ENCODE data around the gene UGT1A4. TPM values are rescaled to one million over a fixed set of nuclear protein-coding genes. Genes with fewer than 3 reads are reported as not detected.

The UGT1A4 gene
- not detected for polyA plus RNA-seq (ENCODE audit: insufficient read length)

DNA sequence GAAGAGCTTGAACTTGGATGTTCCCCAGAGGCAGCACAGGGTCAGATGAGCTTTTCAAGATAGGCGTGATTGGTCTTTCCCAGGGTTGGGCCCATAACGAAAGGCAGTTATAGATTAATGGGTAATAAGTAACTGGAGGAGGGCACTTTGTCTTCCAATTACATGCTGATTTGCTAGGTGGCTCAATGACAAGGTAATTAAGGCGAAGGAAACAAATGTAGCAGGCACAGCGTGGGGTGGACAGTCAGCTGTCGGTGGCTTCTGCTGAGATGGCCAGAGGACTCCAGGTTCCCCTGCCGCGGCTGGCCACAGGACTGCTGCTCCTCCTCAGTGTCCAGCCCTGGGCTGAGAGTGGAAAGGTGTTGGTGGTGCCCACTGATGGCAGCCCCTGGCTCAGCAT is at the start of gene UGT1A4:
UGT1A4 (plus strand) TSS at position 185 of the 400 bp plus-strand sequence; CDS start at position 270, 85 bp downstream.
- no peak for DNase-seq (ENCODE audit: low read depth)

DNA sequence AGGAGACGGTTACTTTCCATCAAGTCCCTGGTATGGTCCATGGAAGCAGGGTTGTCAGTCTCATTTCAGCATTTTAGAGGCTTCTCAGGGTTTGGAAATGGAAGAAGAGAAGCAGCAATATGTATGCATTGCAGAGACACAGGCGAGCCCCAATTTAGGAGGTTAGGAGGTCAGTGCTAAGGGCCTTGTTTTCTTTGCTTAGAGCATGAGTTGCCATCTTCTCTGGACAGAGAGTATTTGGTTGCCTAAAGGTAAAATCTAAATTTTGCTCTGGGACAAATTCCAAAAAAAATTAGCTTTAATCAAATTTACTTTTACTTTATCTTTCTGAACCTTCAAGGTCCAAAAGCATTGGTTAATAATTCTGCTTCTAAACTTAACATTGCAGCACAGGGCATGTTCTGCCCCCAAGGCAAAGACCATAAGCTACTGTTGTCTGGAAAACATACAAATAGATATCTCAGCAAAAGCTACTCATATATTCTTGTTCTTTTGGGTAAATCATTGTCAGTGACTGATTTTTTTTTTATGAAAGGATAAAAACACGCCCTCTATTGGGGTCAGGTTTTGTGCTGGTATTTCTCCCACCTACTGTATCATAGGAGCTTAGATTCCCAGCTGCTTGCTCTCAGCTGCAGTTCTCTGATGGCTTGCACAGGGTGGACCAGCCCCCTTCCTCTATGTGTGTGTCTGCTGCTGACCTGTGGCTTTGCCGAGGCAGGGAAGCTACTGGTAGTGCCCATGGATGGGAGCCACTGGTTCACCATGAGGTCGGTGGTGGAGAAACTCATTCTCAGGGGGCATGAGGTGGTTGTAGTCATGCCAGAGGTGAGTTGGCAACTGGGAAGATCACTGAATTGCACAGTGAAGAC is 47.0 kb upstream of the UGT1A4 start, which contains the start of gene UGT1A9:
UGT1A9 (plus strand) TSS at position 609 of the 872 bp plus-strand sequence; CDS start at position 646, 37 bp downstream.
- DNase-seq (ENCODE audit: low read depth) = no peak

DNA sequence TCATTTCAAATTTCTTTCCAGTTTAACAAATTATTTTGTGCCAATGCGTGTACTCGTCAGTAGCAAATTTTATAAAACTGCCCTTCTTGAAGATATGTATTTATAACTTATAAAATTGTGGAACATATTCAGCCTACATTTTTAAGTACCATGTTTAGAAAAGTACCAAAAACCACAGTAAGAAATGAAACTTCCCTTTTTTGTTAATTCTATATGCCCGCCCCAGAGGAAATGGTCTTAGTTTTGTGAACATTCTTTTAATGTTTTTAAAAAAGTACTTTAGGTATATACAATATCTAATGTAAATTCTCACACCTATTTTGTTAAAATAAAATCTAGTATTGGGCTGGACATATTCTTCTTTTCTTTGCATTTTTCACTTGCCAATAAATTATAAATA is 45.6 kb upstream of the UGT1A4 start:
- no peak for DNase-seq (ENCODE audit: low read depth)

DNA sequence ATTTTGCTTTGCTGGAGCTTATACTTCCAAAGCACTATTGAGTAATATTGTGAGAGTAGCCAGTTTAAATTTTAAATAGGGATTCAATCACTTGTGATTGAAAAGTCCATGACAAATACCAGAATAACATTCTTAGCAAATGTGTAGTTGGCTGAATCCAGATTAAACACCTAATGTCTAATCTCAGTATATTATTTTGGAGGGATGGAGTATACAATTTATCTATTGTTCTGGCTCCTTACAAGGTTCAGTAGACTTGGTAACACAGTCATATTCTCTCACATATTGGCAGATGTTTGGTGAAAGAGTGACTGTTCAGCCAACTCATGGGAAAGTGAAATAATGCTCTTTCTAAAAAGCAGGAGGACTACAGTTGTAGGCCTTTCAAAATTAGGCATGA is 44.6 kb upstream of the UGT1A4 start:
- DNase-seq (ENCODE audit: low read depth) = no peak

DNA sequence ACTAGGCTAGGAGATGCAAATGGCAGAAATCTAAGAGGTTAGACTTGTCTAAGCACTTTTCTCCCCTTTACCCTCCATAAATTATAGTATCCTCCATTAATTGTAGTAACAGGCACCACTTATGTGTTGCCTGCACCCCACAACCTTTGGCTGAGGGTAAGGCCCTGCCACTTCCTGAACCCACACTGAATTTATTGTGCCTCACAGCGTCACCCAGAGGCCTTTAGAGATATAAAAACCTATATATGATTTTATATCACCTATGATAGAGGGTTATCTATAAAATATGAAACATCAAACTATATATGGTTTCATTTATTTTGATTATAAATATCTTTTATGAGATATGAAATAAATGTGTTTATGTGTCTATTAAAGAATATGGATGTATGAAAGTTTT is 44.2 kb upstream of the UGT1A4 start:
- DNase-seq (ENCODE audit: low read depth) = no peak

DNA sequence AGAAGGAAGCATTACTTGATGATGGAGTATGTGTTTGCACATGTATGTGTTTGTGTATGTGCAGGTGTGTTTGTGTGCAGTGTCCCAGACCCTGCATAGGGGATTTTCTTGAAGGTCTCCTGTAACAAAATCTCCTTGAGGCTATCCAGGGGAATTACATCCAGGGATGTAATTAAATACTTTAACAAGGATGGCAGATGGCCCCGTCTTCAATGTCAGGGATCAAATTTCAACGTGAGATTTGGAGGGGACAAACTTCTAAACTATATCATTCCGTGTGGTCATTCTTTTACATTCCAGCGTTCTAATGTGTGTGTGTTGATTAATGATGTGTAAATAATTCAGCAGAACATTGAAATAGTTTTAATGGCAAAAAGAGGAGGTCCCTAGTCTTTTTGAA is 43.5 kb upstream of the UGT1A4 start:
- no peak for DNase-seq (ENCODE audit: low read depth)

DNA sequence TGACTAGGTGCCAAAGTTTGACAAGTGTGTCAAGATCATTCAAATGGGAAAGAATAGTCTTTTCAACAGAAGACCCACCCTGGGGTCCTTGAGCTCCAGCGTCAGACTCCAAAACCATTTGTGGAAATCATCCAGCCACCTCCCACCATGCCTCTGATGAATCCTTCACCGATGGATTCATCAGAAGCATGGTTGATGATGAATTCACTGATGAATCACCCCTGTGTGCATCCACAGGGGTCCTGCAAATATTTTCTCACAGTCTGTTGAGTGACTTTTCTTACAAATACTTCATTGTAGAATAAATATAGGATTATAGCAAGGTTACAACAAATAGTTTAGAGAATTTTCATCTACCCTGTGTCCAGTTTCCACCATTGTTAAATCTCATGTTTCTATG is 42.5 kb upstream of the UGT1A4 start:
- no peak for DNase-seq (ENCODE audit: low read depth)

DNA sequence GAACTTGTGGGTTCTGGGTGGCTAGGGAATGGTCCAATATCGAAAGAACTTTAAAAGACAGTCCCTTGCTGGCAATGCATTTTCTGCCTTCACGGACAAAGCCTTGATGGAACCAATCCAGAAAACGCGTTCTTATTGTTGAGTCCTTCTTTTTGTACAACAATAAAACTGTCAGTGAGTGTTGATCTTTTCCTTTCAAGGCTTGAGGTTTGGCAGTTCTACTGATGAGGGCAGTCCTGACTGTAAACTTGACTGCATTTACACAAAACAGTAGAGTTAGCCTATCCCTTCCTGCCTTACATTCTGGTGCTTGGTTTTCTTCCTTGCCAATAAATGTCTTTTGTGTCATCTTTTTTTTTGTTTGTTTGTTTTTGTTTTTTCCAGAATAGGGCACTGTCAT is 39.3 kb upstream of the UGT1A4 start:
- no peak for DNase-seq (ENCODE audit: low read depth)

DNA sequence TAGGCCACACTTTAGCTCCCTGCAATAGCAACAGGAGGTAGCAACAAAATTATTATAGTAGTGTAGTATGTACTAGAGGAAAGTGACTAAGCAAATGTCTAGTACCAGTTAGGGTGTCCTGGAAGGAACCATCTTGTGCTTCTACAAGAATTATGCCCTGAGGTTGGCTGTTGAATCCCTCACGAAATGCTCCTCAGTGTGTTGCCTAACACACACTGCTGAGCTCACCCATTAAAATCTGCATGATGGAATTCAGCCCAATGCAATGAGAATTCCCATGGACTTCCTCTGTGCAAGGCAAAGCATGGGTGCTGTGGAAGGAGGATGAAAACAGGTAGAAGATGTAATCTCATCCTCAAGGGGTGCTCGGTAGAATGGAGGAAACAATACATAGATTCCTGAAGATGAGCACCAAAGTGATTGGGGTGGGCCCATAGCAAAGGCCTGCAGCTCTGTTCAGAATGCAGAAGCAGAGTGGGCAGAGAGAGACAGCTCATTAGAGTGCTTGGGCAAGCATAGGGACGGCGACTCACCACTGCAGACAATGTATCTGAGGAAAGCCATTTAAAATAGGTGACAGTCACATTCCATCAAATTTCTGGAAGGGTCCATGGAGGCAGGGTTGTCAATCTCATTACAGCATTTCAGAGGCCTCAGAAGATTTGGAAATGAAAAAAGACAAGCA is 38.0 kb upstream of the UGT1A4 start:
- no peak for DNase-seq (ENCODE audit: low read depth)

DNA sequence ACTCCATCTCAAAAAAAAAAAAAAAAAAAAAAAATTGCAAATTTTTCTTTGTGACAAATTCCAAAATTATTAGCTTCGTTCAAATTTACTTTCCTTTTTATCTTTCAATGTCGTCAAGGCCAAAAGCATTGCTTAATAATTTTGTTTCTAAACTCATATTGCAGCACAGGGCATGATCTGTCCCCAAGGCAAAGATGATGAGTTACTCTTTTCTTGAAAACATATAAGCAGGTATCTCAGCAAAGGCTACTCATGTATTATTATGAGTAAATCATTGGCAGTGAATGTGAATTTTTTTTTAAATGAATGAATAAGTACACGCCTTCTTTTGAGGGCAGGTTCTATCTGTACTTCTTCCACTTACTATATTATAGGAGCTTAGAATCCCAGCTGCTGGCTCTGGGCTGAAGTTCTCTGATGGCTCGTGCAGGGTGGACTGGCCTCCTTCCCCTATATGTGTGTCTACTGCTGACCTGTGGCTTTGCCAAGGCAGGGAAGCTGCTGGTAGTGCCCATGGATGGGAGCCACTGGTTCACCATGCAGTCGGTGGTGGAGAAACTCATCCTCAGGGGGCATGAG is 36.9 kb upstream of the UGT1A4 start, which contains the start of gene UGT1A7:
UGT1A7 (plus strand) TSS at position 381 of the 579 bp plus-strand sequence; CDS start at position 418, 37 bp downstream.
- no peak for DNase-seq (ENCODE audit: low read depth)

DNA sequence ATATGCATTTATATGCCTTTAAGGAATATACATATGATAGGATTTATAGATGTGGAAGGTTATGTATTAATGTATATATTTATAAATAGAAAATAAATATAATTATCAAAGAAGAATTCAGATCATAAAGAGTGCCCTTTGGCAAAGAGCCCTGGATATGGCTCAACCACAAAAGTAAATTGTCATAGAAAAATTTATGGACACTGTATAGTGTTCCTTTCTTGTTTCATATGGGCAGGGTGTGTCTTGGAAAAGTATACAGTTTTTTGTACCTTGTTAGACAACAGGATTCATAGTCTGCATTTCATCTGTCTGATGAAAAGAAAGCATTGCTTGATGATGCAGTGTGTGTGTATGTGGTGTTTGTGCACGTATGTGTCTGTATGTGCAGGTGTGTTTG is 33.9 kb upstream of the UGT1A4 start:
- no peak for DNase-seq (ENCODE audit: low read depth)

DNA sequence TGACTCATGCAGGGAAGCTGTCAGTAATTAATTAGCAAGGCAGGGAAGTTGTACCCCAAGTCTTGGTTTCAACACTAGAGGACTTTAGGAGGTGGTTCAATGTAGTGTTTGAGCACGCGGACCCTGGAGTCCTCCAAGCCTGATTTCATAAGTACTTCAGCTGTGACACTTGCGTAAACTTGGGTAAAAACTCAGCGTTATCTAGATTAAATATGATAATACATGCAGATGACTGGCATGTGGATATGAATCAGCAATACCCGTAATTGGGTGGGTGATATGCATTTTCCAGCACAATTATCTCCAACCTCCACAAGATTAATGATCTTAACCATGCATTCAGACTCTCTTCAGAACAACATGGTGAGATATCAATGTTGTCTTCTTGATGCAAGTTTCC is 31.6 kb upstream of the UGT1A4 start:
- no peak for DNase-seq (ENCODE audit: low read depth)

DNA sequence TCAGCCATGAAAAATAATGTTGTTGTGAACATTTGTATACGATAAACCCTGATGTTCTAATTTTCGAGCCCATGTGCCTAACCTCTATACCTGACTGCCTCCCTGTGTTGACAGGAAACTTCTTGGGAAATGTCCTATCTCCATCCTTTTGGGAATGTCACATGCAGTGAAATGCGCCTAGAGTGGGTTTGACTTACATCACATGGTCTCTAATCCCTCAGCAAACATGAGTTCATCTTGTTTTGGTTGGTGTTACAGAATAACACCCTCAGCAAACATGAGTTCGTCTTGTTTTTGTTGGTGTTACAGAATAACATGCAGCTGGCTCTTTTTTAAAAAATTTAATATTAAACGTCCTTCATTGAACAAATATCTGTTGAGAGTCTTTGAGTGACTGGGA is 30.2 kb upstream of the UGT1A4 start:
- DNase-seq (ENCODE audit: low read depth) = no peak

DNA sequence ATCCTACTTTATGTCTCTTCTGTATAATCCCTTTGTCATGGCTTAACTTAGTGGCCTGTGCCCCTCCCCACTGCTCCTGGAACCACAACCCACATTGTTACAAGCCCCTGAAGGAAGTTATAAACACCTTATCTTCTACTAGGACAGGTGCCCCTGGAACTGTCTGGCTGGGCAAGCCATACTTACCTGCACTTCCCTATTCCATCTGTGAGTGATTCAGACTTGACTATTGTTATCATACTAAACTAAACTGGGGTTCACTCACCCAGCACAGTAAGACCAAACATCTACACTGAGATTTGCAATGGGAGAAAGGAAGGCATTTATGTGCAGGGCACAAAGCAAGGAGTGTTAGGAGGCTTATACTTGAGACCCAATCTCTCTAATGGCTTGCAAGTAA is 29.5 kb upstream of the UGT1A4 start:
- no peak for DNase-seq (ENCODE audit: low read depth)

DNA sequence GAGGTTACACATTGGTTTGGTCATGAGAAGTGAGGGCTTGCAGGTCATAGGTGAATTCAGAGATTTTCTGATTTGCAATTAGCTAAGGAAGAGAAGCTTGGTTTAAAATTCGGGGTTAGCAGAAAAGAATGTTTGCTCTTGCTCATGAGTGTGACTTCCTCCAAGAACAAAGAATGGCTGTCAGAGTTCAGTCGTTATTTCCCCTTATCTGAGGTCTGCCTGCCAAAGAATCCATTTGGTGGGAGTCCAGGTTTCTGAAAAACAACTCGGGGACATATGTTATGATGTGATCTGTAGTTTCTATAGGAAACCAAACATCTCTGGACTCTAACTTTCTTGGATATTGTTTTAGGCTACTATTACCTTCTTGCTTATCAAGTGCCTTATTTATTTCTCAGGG is 29.0 kb upstream of the UGT1A4 start:
- DNase-seq (ENCODE audit: low read depth) = no peak

DNA sequence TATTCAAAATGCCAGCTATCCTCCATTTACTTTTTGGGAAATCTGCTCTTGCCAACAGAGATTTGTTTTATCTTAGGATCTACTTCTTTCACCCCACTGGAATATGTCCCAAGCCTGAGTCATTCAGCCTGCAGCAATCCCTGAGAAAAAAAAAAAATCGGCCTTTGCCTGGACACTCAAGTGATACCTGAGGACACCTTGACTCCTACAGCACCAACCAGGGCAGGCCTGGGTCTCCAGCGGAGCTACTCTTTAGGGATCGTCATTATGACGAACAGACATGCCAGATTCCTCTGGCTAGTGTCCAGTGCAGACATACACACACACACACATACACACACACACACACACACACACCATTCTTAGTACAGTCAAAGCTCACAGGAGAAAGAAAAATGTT is 28.1 kb upstream of the UGT1A4 start:
- no peak for DNase-seq (ENCODE audit: low read depth)

DNA sequence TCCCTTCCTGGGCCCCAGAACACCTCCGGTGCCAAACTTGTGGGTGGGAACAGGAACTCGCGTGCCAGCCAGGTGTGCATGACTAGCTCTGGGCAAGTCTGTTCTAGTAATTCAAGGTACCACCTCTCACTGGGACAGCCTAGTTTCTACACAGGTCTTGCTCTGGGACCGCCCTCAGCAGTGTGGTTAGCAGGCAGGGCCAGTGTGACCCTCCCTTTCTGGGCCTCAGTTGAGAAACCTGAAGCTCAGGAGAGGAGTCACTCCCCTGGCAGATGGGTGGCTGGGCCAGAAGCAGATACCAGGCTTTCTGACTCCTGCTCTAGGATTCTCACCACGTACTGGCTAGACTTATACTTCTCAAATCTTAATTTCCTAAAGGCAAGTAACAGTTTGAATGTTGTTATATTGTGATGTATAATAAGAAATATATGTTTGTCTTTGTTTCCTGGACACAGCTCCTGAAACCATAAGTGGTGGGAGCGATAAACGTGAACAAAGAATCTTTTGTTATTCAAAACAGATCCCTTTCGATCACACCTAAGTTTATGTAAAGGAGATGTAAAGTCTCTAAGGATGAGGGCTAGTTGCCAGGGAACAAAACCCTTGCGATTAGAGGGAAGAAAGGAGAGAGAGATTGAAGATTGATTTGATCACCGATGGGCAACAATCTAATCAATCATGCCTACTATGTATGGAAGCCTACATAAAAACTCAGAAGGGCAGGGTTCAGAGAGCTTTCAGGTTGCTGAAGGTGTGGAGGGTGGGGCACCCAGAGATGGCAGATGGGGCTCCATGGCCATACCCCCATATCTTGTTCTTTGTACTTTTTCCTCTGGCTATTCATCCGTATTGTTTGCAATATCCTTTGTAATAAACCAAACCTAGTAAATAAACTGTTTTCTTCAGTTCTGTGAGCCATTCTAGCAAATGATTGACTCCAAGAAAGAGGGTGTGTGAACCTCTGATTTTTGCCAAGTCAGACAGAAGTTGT is 26.8 kb upstream of the UGT1A4 start:
- DNase-seq (ENCODE audit: low read depth) = no peak

DNA sequence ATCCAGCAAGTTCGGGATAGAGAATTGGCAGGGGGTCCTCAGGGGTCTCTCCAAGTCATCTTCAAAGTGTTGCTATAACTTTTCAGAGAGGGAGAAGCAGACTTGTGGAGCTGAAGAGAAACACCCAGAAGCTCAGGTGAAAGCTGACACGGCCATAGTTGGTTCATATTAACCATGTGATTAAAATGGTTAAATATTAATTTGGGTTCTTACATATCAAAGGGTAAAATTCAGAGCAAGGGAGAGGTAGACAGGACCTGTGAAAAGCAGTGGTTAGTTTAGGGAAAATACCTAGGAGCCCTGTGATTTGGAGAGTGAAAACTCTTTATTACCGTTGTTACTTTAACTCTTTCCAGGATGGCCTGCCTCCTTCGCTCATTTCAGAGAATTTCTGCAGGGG is 25.9 kb upstream of the UGT1A4 start, which contains the start of gene UGT1A6:
UGT1A6 (plus strand) TSS at position 243 of the 400 bp plus-strand sequence; CDS start at position 358, 115 bp downstream.
- no peak for DNase-seq (ENCODE audit: low read depth)

DNA sequence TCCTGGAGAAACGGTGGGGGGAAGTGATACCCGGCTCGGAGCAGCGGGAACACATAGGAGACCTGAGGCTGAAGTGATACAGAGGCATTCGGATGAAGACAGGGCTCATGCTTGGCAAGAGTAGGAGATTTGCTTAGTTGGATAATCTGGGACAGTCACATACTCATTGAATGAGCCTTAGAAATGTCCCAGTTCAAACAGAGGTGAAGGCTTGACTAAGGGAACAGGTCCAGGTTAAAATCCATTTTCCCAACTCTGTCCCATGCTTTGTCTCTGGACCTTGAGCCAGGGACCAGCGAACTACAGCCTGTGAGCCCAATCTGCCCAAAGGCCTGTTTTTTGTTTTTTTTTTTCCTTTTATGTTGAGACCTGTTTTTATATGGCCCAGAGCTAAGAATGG is 24.6 kb upstream of the UGT1A4 start:
- DNase-seq (ENCODE audit: low read depth) = no peak

DNA sequence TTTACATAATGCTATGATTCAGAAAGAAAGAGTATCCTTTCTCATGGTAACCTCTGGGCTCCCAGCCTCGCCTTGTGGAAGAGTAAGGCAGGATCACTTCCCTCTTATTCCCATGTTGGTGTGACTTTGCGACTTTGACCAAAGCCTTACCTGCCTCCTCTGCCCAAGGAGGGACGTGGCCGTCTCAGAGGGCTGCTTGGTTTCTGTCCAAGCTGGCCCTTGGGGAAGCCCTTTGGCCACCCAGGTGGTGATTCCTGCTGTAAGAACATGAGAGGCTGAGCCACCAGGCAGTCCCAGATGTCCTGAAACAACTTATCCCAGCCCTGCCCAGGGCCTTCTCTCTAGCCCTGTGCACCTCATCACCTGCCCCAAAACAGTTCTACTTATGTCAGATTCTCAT is 19.8 kb upstream of the UGT1A4 start:
- no peak for DNase-seq (ENCODE audit: low read depth)

DNA sequence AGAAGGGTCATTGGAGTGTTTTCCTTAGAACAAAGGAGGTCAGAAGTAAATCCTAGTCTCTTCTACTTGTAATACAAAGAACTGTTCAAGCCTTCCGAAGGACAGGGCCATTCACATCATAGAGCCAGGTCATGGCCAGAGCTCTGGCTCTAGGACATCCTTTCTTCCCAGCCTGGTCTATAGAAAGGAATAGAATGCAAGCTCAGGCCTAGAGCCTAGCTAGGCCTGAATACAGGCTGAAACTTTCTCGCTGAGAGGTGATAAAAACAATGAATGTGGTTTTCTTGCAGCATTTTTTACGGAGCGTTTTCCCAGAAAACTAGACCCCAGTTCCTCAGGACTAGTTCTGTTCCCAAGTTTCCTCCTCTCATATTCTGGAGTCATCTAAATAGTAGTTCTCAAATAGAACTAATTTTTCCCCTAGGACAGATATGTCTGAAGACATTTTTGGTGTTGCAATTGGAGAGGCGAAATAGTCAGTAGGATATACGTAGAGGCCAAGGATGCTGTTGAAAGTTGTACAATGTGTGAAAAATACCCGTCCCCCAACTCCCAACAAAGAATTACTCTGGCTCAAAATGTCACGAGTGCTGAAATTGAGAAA is 19.0 kb upstream of the UGT1A4 start:
- DNase-seq (ENCODE audit: low read depth) = no peak

Data from forelimb muscle (tissue), 1 donor.